ENCODE results near the gene LTF.

The LTF gene

DNA sequence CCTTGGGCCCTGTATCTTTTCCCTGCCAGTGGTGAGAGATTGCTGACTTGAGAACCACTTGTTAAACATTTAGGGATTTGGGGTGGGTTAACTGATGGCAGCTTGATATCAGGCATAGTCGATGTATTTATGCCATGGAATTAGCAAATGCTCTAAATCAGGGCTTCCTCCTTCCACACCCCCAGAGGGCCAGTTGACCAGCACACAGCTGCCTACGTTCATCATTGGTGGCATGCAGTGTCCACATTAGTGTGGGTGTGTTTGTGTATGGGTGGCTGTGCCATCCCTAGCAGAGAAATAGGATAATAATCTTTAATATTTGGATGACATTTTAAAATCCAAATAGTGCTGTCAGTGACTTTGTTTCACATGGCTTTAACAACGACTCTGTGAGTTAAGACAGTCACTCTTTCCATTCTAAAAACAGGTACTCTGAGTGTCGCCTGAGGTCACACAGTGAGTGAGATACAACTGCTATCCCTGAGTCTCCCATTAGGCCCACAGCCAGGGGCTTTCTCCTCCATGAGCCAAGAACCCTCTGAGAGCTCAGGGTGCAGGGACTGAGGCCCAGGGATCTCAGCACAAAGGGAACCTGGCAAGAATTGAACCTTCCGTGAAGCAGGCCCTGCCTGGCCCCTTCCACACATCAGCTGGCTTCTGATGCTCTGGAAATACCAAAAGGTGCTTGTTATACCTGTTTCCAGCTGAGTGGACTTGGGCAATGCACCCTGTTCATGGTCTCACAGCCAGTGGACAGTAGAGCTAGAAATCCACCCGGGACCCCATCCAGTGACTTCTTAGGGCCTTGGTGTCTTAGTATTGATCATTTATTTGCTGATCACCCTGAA lies 4.3 kb upstream of the LTF start:
- DNase-seq (ENCODE audit: low spot score), result no peak

DNA sequence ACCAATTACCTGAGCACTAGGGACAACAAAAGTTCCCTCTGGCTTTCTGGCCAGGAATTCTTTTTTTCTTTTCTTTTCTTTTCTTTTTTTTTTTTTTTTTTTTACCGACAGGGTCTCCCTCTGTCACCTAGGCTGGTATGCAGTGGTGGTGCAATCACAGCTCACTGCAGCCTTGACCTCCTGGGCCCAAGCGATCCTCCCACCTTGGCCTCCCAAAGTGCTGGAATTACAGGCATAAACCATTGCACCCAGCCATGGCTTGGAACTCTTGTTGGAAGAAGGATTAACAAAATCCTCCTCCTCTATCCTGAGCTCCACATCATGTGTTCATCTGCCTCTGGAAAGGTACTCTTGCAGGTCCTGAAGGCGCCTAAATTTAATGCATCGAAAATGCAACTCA lies 2.9 kb upstream of the LTF start:
- no peak for DNase-seq (ENCODE audit: low spot score)

DNA sequence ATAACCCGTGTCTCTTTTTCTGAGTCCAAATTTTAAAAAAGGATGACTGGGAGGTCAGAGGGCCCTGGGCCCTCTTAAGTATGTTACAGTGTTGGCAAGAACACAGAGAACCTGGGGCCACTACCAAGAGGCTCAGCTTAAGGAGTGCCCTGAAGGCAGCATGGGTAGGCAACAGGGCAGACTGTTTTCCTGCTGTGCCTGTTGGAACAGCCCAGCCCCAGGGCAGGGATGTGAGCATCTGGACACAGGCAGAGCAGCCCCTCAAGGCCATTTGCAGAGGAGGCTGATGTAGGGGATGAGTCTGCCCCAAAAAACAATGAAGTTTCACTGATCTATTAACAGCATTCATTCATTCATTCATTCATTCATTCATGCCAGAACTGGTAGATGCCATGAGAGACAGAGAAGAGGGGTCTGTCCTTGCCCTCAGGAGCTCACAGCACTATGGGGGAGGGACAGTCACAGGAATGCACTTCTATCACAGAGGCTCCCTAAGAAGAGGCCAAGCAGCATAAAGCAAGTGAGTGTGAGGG lies 2.2 kb upstream of the LTF start:
- DNase-seq (ENCODE audit: low spot score), result no peak

DNA sequence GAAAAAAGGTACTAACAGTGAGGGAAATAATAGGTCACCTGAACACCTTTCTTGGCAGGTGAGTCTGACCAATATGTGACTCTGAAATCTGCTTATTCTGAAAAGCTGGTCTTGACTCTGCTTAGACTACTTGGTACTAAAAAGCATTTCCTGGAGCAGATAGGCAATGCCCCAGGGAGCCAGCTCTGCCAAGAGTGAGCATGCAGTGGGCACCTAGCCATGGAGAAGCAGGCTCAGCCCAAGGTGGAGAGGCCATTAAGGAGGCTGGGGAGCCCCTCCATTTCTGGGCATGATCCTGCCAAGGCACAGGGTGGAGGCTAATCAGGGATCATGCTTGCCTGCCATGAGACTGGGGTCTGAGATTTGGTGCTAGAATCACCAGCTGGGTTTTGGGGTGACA lies 1.6 kb upstream of the LTF start:
- DNase-seq (ENCODE audit: low spot score), result no peak

DNA sequence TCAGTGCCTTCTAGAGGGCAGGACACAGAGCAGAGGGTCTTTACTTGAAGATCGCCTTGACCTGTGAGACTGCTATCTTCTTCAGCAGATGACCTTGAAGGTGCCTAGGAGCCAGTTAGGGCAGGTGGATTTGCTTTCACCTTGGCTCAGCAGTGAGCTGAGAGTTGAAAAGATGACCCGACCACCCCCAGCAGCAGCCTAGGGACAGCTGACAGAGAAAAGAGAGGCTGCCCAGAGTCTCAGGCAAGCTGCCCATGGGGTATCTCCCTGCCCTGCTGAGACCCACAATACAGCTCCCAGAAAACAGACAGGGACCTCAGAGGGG lies 453 bp upstream of the LTF start:
- no peak for DNase-seq (ENCODE audit: low spot score)

DNA sequence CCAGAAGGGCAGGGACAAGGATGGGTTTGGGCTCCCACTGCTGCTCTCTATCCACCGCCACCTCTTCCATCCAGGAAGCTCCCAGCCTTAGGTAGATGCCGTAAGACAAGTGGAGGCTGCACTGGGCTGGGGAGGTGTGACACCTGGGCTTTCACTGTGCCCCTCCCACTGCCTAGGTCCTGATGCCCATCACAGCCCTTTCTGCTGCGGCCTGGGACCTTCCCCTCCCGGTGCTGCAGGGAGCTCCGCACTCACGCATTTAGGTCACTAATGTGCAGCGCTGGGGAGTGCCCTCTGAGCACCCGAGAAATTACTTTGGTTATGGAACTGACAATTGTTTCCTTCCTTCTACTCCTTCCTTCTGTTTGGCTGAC lies 850 bp downstream of the LTF start:
- no peak for DNase-seq (ENCODE audit: low spot score)

DNA sequence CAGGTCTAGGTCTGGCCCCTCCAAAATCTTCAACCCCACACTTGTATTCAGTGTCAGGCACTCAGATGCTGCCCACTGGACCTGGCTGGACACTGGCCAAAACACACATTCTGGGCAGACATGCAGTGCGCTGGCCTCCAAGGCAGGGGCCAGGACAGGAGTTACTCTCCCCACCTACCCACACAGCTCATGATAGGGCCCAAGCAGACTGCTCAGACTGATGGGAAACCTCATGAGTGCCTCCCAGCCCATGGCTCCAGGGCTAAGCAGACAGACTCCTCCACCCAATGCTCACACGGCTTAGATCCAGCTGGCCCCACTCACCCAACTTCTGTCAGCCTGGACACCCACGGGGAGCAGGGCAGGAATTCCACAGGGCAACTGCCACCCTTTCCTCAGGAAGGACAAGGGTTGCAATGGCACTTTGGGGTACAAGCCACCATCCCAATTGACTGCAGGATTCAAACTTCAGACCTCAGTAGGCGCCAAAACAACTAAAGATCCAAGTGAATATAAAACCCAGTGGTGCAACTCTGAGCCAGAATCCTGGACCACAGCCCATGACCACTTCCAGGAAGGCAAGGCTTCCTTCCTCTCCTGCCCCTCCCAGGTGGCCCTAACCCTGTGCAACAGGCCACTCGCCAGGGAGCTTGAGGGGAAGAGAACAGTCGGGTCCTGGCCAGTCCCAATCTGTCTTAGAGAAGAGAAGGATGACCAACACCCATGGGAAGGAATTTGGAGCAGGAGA lies 1.4 kb downstream of the LTF start:
- DNase-seq (ENCODE audit: low spot score), result no peak

DNA sequence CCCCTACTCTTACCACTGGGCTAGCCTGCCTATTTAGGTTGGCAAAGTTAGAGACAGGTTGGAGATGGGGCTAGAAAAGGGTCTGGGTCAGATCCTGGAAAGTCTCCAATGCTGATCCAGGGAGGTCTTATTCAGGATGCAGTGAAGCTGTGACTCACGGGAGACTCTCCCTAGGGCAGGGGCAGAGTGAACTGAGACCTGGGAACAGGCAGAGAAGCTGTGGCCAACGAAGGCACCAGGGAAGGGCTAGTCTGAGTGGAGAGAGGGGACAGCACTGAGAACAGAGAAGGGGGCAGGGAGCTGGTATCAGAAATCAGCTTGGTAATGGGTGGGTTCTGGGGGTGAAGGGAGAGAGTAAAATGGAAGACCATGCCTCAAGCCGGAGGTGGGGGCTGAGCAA lies 2.2 kb downstream of the LTF start:
- DNase-seq (ENCODE audit: low spot score), result no peak

DNA sequence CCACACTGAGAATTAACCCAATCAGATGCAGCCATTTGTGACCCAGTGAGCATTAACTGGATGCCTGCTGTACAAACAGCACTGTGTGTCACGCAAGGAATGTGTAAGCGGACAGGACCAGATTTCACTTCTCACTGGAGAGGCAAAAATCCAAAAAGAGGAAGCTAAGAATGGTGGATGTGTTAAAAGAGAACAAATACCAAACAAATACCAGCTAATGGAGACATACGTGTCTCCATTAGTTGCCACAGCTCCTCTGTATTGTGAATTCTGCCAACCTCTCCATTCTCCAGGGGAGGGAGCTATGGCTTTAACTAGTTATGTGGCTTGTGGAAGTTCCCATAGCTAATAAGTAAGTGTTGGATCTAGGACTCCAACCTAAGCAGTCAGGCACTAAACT lies 2.6 kb downstream of the LTF start:
- DNase-seq (ENCODE audit: low spot score), result no peak

DNA sequence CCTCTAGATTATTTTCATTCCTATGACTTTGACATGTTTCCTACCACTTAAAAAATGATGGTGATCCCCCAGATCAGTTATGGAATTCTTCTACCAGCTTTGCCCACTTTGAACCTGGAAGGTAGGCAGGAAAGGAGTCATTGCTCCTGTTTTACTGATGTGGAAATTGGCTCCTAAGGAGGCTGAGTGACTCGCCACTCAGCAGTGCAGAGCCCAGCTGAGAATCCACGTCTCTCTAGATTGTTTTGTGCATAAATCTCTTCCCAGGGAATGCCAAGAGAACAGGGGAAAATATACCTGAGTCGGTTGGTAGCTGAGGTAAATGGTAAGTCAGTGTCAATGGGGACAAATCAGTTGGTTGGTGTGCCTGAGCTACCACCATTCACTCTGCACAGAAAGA lies 4.7 kb downstream of the LTF start:
- DNase-seq (ENCODE audit: low spot score), result no peak

DNA sequence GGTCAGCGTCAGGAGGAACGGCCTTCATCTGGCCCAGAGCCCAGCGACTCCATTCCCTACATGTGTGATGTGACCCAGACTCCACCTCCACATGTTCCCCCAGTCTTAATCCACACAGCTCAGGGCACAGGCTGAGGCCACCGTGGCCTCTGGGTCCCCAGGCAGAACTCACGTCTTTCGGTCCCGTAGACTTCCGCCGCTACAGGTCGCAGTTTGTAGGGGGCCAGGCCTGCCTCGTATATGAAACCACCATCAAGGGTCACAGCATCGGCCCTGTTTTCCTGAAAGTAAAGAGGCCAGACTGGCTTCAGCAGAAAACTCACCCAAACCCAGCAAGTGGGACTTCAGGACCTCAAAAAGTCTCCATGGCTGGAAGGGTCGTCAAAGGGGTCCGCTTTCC lies 8.6 kb downstream of the LTF start:
- DNase-seq (ENCODE audit: low spot score), result no peak

DNA sequence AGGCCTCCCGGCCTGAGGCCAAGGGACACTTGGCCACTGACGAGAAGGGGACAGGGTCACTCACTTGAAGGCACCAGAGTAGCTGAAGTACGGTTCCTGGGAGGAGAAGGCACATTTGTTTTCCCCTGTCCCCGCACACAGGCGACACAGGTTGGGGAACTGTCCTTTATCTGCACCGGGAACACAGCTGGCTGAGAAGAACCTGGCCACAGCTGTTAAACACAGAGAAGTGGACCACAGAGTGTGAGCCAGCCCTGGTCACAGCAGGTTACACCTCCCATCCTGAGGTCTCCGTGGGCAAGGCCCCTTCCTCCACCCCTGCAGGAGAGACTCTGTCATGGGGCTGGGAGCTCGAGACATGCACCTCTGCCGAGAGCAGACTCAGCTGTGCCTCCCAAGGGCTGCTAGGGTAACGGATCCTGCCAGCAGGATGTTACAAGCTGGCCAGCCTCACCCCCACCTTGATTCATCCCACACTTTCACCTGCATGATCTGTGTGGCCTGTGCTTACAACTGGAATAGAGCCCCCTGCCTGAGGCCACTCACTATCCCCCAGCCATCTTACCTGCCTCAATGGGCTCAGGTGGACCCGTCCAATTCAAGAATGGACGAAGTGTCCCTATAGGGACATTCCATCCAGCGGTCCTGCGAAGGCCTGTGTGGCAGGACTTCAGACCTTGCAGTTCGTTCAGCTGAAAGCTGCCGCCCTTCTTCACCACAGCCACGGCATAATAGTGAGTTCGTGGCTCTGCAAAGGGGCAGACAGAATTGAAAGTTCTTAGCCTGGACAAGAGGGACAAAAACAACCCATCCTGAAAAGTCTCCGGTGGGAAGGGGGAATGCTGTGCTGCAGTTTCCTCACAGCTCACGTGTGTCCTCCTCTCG lies 9.2 kb downstream of the LTF start:
- DNase-seq (ENCODE audit: low spot score), result no peak

DNA sequence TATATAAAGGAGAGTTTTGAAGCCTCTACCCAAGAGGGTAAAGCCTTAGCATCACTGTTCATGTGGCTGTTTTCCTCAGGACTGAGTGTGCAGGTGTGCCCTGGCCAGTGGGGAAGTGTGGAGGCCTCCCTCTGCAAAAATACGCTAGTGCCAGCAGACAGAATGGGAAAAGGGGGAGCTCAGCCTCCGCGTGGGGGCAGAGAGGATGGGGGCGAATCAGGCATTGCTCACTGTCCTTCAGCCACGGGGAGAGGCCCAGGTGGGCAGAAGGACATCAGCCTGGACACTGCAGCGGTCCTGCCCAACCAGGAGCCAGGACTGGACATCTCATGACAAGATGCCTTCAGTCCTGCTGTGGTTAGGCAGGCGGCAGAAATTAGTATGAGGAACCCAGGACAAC lies 10.1 kb downstream of the LTF start:
- DNase-seq (ENCODE audit: low spot score), result no peak

DNA sequence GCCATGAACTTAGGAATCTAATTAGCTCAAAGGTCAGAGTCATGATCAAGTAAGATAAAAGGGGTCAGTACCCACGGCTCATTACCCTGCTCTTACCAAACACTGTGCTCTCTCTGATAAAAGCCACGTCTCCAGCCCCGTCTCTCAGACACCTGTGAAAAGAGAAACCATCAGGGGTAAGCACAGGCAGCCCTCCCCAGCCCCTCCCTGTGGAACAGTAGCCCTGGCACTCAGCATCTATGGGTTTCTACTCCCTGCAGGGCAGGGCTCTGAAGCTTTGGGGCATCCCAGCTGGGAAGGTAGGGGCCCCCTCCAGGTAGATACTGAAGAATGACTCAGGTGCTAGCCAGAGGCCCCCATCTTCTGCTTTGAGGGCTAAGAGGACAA lies 10.5 kb downstream of the LTF start:
- no peak for DNase-seq (ENCODE audit: low spot score)

DNA sequence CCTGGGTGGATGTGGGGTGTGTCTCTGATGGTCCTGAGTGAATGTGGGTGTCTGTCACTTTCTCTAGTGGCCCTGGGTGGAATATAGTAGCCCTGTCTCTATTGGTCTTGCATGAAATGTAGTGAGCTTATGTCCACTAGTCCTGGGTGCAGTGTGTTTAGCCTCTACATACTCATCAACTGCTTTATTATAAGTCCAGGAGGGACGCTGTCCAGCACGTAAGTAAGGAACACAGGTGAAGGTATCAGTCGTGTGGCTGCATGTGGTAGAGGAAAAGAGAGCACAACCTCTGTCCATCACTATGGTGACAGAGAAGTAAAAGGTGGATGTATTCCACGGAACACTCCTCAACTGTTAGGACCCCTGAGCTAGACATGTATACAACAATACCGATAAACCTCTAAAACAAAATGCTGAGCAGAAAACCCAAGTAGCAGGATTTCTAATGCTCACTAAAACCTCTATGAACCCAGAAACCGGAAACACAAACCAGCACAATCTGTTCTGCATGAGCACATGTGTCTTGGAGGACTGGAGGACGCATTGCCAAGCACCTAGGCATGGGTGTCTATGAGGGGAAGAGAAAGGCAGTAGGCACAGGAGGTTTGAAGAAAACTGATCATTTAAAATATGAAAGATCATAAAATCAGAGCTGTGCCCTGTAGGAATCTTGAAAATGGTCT lies 11.0 kb downstream of the LTF start:
- no peak for DNase-seq (ENCODE audit: low spot score)

DNA sequence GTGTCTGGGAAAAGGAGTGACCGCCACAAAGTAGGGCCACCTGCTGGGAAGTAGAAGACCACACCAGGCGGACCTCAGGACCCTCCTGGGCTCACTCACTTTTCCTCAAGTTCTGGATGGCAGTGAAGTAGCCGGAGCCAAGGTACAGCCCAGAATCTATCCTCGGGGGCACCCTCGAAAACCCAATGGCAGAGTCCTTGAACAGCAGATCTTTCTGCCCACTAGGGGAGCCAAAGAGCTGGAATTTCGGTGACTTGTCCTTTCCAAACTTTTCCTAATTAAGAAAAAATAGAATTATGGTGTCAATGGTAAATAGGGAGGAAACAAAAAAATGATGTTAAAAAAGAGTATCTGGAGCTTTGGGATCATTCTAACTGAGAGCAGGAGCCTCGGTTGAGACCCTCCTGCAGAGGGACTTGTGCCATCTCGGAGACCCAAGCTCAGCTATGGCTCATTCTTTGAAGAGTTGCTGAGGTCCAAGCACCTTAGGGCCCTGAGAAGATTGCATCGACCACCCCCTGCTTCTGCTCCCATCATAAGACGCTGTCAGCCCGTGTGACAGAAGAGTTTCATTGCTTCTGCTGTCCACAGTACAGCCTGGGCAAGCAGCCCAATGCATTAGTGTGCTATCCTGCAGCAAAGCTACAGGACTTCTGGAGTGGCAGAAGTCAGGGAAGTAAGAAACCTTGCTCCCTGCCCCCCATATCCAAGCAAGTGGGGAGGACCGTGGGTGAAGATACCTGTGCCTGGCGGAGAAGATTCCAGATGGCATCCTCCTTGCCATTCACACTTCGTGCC lies 14.8 kb downstream of the LTF start:
- no peak for DNase-seq (ENCODE audit: low spot score)

DNA sequence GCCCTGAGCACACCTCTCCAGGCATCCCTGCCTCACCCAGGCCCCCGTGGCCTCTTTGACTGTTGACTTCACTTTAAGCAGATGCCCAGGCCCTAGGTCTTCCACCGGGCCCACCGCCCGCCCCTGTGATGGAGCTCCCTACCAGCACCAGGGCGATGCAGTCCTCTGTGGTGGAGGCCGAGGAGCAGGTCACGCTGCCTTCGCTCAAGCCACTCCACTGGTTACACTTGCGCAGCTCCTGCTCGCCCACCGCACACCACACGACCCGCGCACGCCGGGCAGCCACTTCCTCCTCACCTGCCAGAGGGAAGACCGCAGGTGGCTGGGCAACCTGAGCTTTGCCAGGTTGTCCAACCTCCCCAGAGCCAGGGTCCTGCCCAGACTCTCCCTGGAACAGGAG lies 16.0 kb downstream of the LTF start:
- DNase-seq (ENCODE audit: low spot score), result no peak

DNA sequence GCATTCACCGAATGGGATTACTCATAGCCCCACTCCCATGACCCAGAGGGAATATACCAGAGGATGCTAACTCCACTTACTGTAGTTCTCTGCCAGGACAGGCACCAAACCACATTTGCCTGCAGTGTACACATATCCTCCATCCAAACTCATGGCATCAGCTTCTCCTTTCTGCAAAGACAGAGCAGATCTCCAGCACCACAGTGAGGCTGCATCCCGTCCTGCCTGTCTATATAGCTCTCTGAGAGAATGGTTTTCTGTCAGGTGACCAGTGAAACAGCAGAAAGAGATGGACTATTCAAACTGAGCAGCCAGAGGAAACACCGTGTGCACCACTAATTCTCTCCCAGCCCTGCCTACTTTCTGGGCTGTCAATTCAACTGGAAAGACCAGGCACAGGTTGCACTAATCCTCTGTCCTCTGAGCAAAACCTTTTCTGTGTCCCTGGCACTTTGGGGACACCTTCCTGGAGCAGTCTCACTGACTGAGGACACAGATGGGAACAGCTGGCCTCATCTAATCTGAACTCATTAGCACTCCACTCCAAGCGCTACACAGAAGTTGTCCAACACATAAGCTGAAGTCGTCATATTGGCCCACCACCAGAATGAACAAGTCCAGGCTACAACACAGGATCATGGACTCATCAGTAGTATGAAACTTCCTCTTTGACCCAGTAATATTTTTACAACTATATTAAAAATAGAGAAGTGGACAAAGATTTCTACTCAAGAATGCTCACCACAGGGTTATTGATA lies 17.3 kb downstream of the LTF start:
- no peak for DNase-seq (ENCODE audit: low spot score)

DNA sequence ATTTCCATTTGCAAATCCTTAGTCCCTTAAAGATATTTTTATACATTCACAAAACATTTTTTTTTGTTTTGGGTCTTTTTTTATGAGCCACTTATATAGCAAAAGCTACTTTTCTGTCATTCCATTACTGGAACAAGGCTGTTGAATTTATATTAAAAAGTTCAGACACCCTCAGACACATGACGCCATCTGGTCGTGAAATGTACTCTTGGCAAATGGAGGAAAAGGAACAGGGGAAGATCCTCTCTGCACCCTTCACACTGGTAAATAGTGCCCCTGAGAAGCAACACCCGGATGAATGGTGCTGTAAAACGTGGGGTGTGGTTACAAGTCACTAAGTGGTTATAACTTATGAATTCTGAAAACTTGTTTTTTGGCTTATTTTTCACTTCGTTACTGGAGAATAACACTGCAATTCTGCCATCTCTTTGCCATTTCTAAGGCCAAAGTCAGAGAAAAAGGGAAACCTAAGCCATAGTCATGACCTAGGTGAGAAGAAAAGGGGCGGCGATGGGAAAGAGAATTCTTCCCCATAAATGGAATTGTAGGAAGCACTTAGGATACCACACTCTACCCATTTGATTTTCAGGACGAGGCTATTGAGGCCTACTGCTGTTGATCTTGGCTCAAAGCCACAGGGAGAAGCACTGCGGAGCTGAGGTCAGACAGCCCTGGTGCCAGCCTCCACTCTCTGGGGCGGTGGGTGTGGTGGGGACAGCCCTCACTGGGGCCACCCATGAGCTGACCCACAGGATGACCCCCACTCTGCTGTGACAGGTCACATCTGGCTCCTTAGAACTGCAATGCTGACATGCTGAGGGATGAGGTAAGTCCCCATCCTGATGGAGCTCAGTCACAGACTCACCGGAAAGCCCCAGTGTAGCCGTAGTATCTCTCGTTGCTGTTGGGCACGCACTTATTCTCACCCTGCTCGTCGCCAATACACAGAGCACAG lies 21.9 kb downstream of the LTF start:
- no peak for DNase-seq (ENCODE audit: low spot score)

Measured in cerebellar cortex (tissue), 1 donor.